Activated T-cell treated with anti-CD3 and anti-CD28 coated beads, Interleukin-2, amount 50 U/mL, for 72 hours (primary cell): ENCODE data around the gene CCR5AS.
"Not testable (repeated sequence)": the region's sequence is repeated elsewhere in the genome, so short reads cannot be mapped to it uniquely, and the experiment has no call there.

Experiments used
- ATAC-seq, 2 donors: fragments of 150-1000 bp; cut with Tn5 transposase; replicated peaks in 1 of 2; 2 replicates each; pipeline ENCODE4 v1.10.0; 2021; ENCODE audit warnings: moderate library complexity in 2 of 2, mild to moderate bottlenecking in 1 of 2
- DNase-seq, 2 donors: peaks; one replicate each; pipeline ENCODE4 v3.0.0; 2021 to 2022; ENCODE audit warnings: mixed read lengths in 1 of 2
- H3K27ac Mint-ChIP-seq: one replicate; pipeline ENCODE4 v1.8.0; 2022; ENCODE audit warnings: mild to moderate bottlenecking, moderate library complexity, mixed read lengths
- H3K27me3 Mint-ChIP-seq: one replicate; pipeline ENCODE4 v1.8.0; 2022; ENCODE audit warnings: low read depth, mixed read lengths
- H3K36me3 Mint-ChIP-seq, 2 donors: one replicate each; pipeline ENCODE4 v1.8.0; 2022; ENCODE audit warnings: mixed read lengths in 2 of 2, mild to moderate bottlenecking in 1 of 2; ENCODE audit not compliant: insufficient read depth in 2 of 2
- H3K4me1 Mint-ChIP-seq: one replicate; pipeline ENCODE4 v1.8.0; 2022; ENCODE audit warnings: low read depth, mixed read lengths
- H3K4me3 Mint-ChIP-seq, 2 donors: one replicate each; pipeline ENCODE4 v1.8.0; 2022; ENCODE audit warnings: mild to moderate bottlenecking in 2 of 2, mixed read lengths in 2 of 2, moderate library complexity in 2 of 2
- H3K9me3 Mint-ChIP-seq, 2 donors: one replicate each; pipeline ENCODE4 v1.8.0; 2022; ENCODE audit warnings: mixed read lengths in 2 of 2

The CCR5AS gene

DNA sequence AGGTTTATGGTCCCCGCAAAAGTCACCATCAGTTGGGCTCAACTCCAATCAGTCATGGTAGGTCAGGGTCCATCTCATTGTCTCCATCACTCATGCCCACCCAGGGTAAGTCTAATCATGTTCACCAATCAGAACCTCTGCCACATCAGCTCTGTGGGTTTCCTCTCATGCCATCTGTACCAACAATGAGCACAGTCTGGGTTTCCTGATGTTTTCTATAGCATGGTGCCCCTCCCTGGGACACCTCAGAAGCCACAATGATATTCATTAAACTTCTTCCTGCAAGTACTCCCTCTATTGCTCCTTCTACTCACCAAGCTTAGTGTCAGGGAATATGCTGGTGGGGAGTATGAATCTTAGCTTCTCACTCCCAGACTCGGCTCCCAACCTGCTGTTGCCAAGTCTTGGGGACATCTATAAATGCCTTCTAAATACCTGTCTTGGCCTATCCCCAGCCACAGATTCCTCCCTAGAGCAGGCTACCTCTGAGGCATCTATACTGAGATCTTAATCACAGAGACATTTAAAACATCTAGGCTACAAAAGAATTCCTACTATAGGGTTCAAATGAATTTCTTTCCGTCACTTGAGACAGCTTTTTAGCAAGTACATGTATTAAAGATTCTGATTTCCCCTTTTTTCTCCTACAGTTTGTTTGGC, 57.9 kb downstream of the CCR5AS start:
- H3K4me1 Mint-ChIP-seq = peaks cover 42% of the 10 kb centered on the region
- peak overlapping the region; percentile 76 for H3K27ac Mint-ChIP-seq
- DNase-seq (no peak), ATAC-seq (no peak)
- peaks cover 9% of the 10 kb centered on the region in 2 donors for H3K36me3 Mint-ChIP-seq
- peak overlapping the region in 1 of 2 donors; percentile 73 for H3K4me3 Mint-ChIP-seq
- peaks cover 52% of the 10 kb centered on the region for H3K27me3 Mint-ChIP-seq
- peaks cover 4% of the 10 kb centered on the region in 2 donors for H3K9me3 Mint-ChIP-seq

DNA sequence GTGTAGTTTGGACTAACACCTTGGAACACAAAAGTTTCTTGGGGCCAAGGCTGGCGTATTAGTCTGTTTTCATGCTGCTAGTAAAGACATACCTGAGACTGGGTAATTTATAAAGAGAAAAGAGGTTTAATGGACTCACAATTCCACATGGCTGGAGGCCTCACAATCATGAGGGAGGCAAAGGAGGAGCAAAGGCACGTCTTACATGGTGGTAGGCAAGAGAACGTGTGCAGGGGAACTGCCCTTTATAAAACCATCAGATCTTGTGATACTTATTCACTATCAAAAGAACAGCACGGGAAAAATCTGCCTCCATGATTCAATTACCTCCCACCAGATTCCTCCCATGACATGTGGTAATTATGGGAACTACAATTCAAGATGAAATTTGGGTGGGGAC, 62.4 kb downstream of the CCR5AS start:
- DNase-seq (no peak), ATAC-seq (no peak)
- Mint-ChIP-seq H3K9me3 (peaks cover 12% of the 10 kb centered on the region in 2 donors), H3K4me3 (no peak overlapping the region), H3K27ac (no peak overlapping the region), H3K4me1 (peaks cover 10% of the 10 kb centered on the region), H3K27me3 (peaks cover 24% of the 10 kb centered on the region), H3K36me3 (peaks cover 15 to 18% of the 10 kb centered on the region in 2 donors)

DNA sequence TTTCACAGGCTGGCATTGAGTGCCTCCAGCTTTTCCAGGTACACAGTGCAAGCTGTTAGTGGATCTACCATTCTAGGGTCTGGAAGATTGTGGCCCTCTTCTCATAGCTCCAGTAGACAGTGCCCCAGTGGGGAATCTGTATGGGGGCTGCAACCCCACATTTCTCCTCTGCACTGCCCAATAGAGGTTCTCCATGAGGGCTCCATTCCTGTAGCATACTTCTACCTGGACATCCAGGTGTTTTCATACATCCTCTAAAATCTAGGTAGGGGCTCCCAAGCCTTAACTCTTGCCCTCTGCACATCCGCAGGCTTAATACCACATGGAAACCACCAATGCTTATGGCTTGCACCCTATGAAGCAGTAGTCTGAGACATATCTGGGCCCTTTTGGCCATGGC, 68.0 kb downstream of the CCR5AS start:
- Mint-ChIP-seq H3K9me3 (peaks cover 13 to 14% of the 10 kb centered on the region in 2 donors), H3K27me3 (peaks cover 15% of the 10 kb centered on the region), H3K27ac (no peak overlapping the region), H3K4me3 (no peak overlapping the region), H3K36me3 (peaks cover 13 to 17% of the 10 kb centered on the region in 2 donors), H3K4me1 (peaks cover 18% of the 10 kb centered on the region)
- no peak for DNase-seq
- ATAC-seq = no peak

DNA sequence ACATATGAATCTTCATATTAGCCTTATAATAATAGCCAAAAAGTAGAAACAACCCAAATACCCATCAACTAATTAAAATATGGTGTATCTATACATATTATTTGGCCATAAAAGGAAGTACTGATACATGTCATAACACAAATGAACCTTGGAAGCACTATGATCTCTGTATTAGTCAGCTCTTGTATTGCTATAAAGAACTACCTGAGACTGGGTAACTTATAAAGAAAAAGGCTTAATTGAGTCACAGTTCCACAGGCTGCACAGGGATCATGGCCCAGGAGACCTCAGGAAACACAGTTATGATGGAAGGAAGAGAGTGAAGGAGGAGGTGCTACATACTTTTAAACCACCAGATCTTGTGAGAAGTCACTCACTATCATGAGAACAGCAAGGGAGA, 69.0 kb downstream of the CCR5AS start:
- DNase-seq = no peak
- Mint-ChIP-seq H3K27ac (no peak overlapping the region), H3K36me3 (peaks cover 13 to 17% of the 10 kb centered on the region in 2 donors), H3K4me1 (peaks cover 18% of the 10 kb centered on the region), H3K9me3 (peaks cover 13 to 14% of the 10 kb centered on the region in 2 donors), H3K4me3 (no peak overlapping the region), H3K27me3 (peaks cover 24% of the 10 kb centered on the region)
- peak in 1 of 2 donors; percentile 60 for ATAC-seq

DNA sequence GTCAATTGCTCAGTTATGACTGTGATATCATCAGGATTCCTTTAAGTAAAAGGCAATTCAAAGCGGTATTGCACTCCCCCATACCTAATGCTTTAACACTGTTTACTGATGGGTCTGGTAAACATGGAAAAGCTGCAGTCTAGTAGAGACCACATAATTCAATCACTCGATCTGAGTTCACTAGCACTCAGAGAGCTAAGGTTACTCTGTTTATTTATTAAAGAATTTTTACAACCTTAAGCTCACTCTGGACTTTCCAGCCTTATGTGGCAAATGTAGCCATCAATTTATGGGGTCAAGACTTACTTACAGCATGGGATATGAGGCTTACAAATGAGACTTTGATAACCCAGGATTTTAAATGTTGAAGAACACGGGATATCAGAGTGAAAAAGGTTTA, 71.3 kb downstream of the CCR5AS start:
- peak overlapping the region; percentile 27 for H3K27ac Mint-ChIP-seq
- DNase-seq (no peak), ATAC-seq (no peak)
- H3K9me3 Mint-ChIP-seq = peaks cover 13 to 14% of the 10 kb centered on the region in 2 donors
- H3K4me3 Mint-ChIP-seq = no peak overlapping the region
- H3K4me1 Mint-ChIP-seq = peaks cover 18% of the 10 kb centered on the region
- H3K36me3 Mint-ChIP-seq = peaks cover 16 to 17% of the 10 kb centered on the region in 2 donors
- H3K27me3 Mint-ChIP-seq = peaks cover 47% of the 10 kb centered on the region

DNA sequence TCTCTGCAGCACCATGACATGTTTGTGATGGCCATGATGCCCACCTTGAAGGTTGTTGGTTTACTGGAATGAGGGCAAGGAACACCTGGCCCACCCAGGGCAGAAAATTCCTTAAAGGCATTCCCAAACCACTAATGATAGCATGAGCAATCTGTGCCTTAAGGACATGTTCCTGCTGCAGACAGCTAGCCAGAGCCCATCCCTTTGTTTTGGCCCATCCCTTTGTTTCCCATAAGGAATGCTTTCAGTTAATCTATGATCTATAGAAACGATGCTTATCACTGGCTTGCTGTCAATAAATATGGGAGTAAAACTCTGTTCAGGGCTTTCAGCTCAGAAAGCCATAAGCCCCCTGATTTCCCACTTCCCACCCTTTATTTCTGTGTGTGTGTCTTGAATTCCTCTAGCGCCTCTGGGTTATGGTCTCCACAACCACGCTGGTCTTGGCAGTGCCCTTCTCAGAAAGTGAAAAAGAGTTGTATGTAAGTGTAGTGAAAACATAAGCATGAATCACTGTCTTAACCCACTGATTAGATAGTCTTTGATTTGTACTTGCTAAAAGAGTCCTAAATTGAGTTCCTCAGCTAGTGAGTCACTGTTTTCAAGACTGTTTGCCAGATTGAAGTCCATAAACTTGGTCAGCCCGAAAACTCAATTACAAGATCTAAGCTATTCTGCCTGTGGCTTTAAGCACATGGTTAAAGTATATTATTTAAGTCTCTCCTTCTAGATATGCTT, 72.0 kb downstream of the CCR5AS start:
- Mint-ChIP-seq H3K4me1 (peaks cover 18% of the 10 kb centered on the region), H3K4me3 (no peak overlapping the region), H3K27me3 (peaks cover 43% of the 10 kb centered on the region), H3K9me3 (peaks cover 9 to 11% of the 10 kb centered on the region in 2 donors), H3K27ac (peak overlapping the region; percentile 27), H3K36me3 (peaks cover 13 to 14% of the 10 kb centered on the region in 2 donors)
- ATAC-seq (peak; percentile 98 to 100), DNase-seq (peak; percentile 17 to 48)

DNA sequence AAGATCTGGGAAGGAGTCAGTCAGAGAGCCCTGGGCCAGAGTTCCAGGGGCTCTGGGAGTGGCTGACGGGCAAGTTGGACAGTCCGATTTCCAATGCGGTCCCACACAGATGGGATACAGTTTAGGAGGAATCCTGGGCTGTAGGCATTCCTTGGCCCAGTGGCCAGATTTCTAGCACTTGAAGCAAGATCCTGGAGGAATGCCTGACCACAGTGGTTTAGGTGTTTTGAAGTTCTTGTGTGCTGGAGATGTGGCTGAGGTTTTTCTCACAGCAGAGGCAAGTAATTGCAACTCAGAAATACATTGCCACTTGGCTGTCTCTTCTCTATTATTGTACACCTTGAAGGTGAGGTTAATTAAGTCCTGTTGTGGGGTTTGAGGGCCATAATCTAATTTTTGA, 76.2 kb downstream of the CCR5AS start:
- not testable (repeated sequence) for H3K36me3 Mint-ChIP-seq, DNase-seq, ATAC-seq, H3K9me3 Mint-ChIP-seq, H3K4me3 Mint-ChIP-seq, H3K27ac Mint-ChIP-seq, H3K4me1 Mint-ChIP-seq
- peaks cover 33% of the 10 kb centered on the region for H3K27me3 Mint-ChIP-seq

DNA sequence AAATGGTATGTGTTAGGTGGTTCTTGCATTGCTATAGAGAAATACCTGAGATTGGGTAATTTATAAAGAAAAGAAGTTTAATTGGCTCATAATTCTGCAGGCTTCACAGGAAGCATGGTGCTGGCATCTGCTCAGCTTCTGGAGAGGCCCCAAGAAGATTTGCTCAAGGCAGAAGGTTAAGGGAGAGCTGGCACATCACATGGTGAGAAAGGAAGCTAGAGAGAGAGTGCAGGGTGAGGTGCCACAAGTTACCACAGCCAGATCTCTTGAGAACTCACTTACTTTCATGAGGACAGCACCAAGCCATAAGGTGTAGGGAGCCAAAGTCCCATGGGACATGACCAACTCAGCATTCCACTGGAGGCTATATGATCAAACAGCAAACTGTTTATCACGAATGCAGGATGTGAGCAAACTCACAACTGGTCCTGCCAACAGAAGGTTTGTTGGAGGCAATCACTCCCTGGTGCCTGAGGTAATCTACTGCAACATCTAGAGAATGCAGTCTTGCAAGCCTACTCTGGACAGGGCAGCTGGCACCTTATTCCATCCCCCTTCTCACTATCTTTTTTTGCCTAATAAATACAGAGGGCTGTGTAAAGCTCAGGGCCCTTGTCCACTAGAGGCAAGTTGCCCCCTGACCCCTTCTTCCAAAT, 81.1 kb downstream of the CCR5AS start:
- no peak for DNase-seq
- Mint-ChIP-seq H3K27ac (no peak overlapping the region), H3K4me3 (no peak overlapping the region), H3K4me1 (no peaks in the 10 kb centered on the region), H3K9me3 (peaks cover 0 to 2% of the 10 kb centered on the region in 2 donors), H3K36me3 (peaks cover 0 to 4% of the 10 kb centered on the region in 2 donors), H3K27me3 (peaks cover 34% of the 10 kb centered on the region)
- ATAC-seq = no peak

DNA sequence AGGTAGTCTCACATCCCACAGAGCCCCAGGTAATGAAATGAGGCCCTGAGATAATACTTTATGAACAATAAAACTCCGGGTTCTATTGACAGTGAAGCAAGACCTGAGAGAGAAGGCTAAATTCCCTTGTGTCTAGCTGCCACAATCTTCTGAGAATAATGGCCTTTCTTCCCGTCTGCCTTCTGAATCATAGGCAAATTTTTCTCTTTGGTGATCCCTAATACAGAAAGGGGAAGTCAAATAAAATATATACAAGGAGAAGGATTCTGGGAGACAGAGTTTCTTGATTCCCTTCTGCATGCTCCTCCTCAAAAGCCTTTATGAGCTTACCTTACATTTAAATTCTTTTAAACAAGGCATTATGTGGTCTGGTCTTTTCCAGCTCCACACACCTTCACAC, 82.8 kb downstream of the CCR5AS start:
- Mint-ChIP-seq H3K4me1 (no peaks in the 10 kb centered on the region), H3K36me3 (peaks cover 0 to 4% of the 10 kb centered on the region in 2 donors), H3K4me3 (no peak overlapping the region), H3K27me3 (peaks cover 36% of the 10 kb centered on the region), H3K9me3 (peaks cover 0 to 3% of the 10 kb centered on the region in 2 donors), H3K27ac (no peak overlapping the region)
- ATAC-seq (no peak), DNase-seq (no peak)

DNA sequence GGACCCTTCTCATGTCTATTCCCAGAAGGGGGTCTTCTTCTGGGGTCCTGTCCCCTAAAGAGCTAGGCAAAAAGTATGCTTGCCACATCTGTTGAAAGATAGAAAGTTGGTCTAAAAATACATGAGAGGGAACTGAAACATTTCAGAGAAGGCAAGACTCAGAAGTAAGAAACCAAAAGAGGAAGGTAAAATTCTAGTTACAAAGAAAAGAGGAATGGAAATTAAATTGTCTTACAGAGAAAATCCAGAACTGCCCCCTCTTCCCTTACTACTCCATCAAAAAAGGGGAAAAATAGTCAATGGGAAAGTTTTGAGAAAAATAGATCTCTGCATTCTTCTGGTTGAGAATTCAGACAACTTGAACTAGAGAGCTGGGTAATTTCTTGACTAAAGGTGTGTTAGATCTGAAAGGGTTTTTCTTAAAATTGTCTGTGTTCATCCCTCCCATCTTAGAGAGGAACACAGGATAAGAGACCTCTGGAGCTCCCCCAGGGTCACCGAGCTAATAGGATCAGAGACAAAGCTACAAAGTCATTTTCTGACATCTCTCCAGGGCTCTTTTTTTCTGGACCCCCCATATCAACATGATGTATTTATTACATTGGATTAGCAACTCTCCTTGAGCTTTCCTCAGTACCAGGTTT, 85.3 kb downstream of the CCR5AS start:
- H3K4me3 Mint-ChIP-seq = no peak overlapping the region
- no peak for DNase-seq

DNA sequence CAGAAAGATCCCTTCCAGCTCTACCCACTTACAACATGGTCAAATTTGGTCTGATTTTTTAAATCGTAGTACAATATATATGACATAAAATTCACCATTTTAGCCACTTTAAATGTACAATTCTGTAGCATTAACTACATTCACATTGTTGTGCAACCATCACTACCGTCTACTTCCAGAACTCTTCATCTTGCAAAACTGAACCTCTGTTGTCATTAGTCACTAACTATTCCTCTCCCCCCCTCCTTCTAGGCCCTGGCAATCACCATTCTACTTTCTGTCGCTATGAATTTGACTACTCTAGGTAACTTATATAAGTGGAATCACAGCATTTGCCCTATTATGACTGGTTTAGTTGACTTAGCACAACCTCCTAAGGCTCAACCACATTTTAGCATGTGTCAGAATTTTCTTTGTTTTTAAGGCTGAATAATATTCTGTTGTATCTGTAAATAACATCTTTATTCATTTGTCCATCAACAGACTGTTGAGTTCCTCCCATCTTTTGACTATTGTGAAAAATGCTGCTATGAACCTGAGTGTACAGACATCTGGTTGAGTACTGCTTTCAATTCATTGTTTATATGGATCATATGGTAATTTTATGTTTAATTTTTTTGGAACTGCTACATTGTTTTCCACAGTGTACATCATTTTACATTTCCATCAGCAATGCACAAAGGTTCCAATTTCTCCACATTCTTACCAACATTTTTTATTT, 88.5 kb downstream of the CCR5AS start:
- DNase-seq (no peak), ATAC-seq (no peak)
- Mint-ChIP-seq H3K27me3 (peaks cover 57% of the 10 kb centered on the region), H3K27ac (no peak overlapping the region), H3K36me3 (peaks cover 3 to 6% of the 10 kb centered on the region in 2 donors), H3K9me3 (peaks cover 2 to 4% of the 10 kb centered on the region in 2 donors), H3K4me3 (no peak overlapping the region), H3K4me1 (no peaks in the 10 kb centered on the region)

More for the DNA sequence above, 85.3 kb downstream of the CCR5AS start:
- ATAC-seq = no peak
- H3K4me1 Mint-ChIP-seq = no peaks in the 10 kb centered on the region
- H3K27me3 Mint-ChIP-seq = peaks cover 55% of the 10 kb centered on the region
- peaks cover 2 to 6% of the 10 kb centered on the region in 2 donors for H3K9me3 Mint-ChIP-seq
- peaks cover 5 to 6% of the 10 kb centered on the region in 2 donors for H3K36me3 Mint-ChIP-seq
- H3K27ac Mint-ChIP-seq = no peak overlapping the region

DNA sequence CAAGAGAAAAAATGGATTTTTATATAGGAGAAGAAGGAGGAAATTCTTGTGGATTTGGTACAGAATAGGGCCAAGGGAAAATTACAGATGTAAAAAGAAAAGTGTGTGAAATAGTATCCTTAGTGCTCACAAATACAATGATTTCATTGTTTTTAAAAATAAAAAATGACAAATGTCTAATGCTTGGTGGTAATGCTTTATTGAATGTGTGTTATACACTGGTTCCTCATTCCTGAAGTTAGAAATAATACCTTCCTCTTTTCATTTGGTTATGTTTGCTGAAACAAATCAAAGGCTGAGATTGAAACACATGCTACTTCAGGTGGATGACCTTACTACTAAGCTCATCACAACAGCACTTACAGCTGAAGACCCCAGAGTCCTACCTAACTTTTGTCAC, 90.7 kb downstream of the CCR5AS start:
- H3K27ac Mint-ChIP-seq = no peak overlapping the region
- no peak overlapping the region for H3K4me3 Mint-ChIP-seq
- no peak for ATAC-seq
- H3K27me3 Mint-ChIP-seq = peaks cover 49% of the 10 kb centered on the region
- DNase-seq = no peak
- peaks cover 2 to 4% of the 10 kb centered on the region in 2 donors for H3K9me3 Mint-ChIP-seq
- H3K36me3 Mint-ChIP-seq = peaks cover 3 to 6% of the 10 kb centered on the region in 2 donors
- H3K4me1 Mint-ChIP-seq = no peaks in the 10 kb centered on the region
